SH-SY5Y (cell line): ENCODE results near the gene DIAPH3.

ENCODE experiments used
- GATA2 ChIP-seq: IDR thresholded peaks from 2 replicates; pipeline ENCODE4 v1.6.1; 2011; ENCODE audit warnings: mild to moderate bottlenecking, low read depth, low read length
- GATA3 ChIP-seq: IDR thresholded peaks from 2 replicates; pipeline ENCODE4 v1.6.1; 2011; ENCODE audit warnings: low read depth, mild to moderate bottlenecking, low read length, moderate library complexity

GRCh38 chr13:60000081-60000480 is 163.6 kb downstream of the DIAPH3 start:
- TF ChIP-seq GATA3 (no peak), GATA2 (no peak)
